ENCODE results near the gene PTGER1.
"Not testable (repeated sequence)": the region's sequence is repeated elsewhere in the genome, so short reads cannot be mapped to it uniquely, and the experiment has no call there.

Gene PTGER1

GRCh38 chr19:14475251-14476073 lies at the start of gene PTGER1:
TSS of gene PTGER1 (minus strand) at chr19:14475354. CDS start at chr19:14474320, 1,034 bp downstream.
- peak within 1 kb of the TSS; percentile 78 for H3K27ac ChIP-seq
- DNase-seq (ENCODE audit: low read depth, low spot score): no peak

GRCh38 chr19:14520543-14520942 lies 45.4 kb upstream of the PTGER1 start:
- H3K27ac ChIP-seq: peak overlapping the region; percentile 98
- DNase-seq (ENCODE audit: low read depth, low spot score): no peak

GRCh38 chr19:14519860-14520407 lies 44.8 kb upstream of the PTGER1 start:
- DNase-seq (ENCODE audit: low read depth, low spot score): peak; percentile 93
- peak overlapping the region; percentile 98 for H3K27ac ChIP-seq

- DNase-seq (ENCODE audit: low read depth, low spot score): no peak
- peak overlapping the region; percentile 98 for H3K27ac ChIP-seq
Measured at GRCh38 chr19:14519245-14519859, 44.2 kb upstream of the PTGER1 start.

- no peak for DNase-seq (ENCODE audit: low read depth, low spot score)
- peak within 1 kb of the TSS; percentile 98 for H3K27ac ChIP-seq
Measured at GRCh38 chr19:14517840-14518505, 42.8 kb upstream of the PTGER1 start, which contains the start of gene DNAJB1. TSS of gene DNAJB1 (minus strand) at chr19:14518397. CDS start at chr19:14518349, 48 bp downstream.

GRCh38 chr19:14517446-14517839 lies 42.3 kb upstream of the PTGER1 start:
- peak overlapping the region; percentile 98 for H3K27ac ChIP-seq
- no peak for DNase-seq (ENCODE audit: low read depth, low spot score)

GRCh38 chr19:14516746-14517438 lies 41.7 kb upstream of the PTGER1 start:
- H3K27ac ChIP-seq: peak overlapping the region; percentile 98
- DNase-seq (ENCODE audit: low read depth, low spot score): no peak

GRCh38 chr19:14516048-14516534 lies 40.9 kb upstream of the PTGER1 start:
- H3K27ac ChIP-seq: peak overlapping the region; percentile 98
- DNase-seq (ENCODE audit: low read depth, low spot score): no peak

GRCh38 chr19:14515501-14516047 lies 40.4 kb upstream of the PTGER1 start:
- no peak for DNase-seq (ENCODE audit: low read depth, low spot score)
- peak overlapping the region; percentile 98 for H3K27ac ChIP-seq

- DNase-seq (ENCODE audit: low read depth, low spot score): no peak
- H3K27ac ChIP-seq: peak overlapping the region; percentile 98
Measured at GRCh38 chr19:14514215-14514863, 39.2 kb upstream of the PTGER1 start.

GRCh38 chr19:14512406-14512961 lies 37.3 kb upstream of the PTGER1 start:
- DNase-seq (ENCODE audit: low read depth, low spot score): no peak
- H3K27ac ChIP-seq: peak overlapping the region; percentile 98

- no peak for DNase-seq (ENCODE audit: low read depth, low spot score)
- peak overlapping the region; percentile 98 for H3K27ac ChIP-seq
Measured at GRCh38 chr19:14511229-14511593, 36.1 kb upstream of the PTGER1 start.

GRCh38 chr19:14510311-14511228 lies 35.4 kb upstream of the PTGER1 start:
- H3K27ac ChIP-seq: peak overlapping the region; percentile 98
- DNase-seq (ENCODE audit: low read depth, low spot score): no peak

GRCh38 chr19:14507704-14508542 lies 32.8 kb upstream of the PTGER1 start:
- DNase-seq (ENCODE audit: low read depth, low spot score): no peak
- H3K27ac ChIP-seq: peak overlapping the region; percentile 98

GRCh38 chr19:14505488-14506239 lies 30.5 kb upstream of the PTGER1 start:
- peak; percentile 85 for DNase-seq (ENCODE audit: low read depth, low spot score)
- H3K27ac ChIP-seq: peak overlapping the region; percentile 98

GRCh38 chr19:14504575-14504974 lies 29.4 kb upstream of the PTGER1 start:
- peak overlapping the region; percentile 98 for H3K27ac ChIP-seq
- not testable (repeated sequence) for DNase-seq (ENCODE audit: low read depth, low spot score)

All from epithelial cell of prostate (primary cell).